Stomach (tissue), 4 donors: ENCODE measurements around the gene TGDS.

Experiments
- CTCF ChIP-seq, 7 experiments: fragments of 450-650 bp in 4 of 7; fragments of 200-600 bp in 3 of 7; sonication (generic) in 3 of 7; IDR thresholded peaks; one replicate each; pipeline ENCODE4 v1.5.1; 2016 to 2019; ENCODE audit warnings: antibody characterized with exemption in 7 of 7, control low read depth in 2 of 7, mild to moderate bottlenecking in 1 of 7
- EP300 ChIP-seq: sonication (generic); formaldehyde crosslinking; IDR thresholded peaks from one replicate; pipeline ENCODE4 v1.6.1; 2017; ENCODE audit warnings: antibody characterized with exemption
- POLR2A ChIP-seq, 4 donors: fragments of 450-650 bp; IDR thresholded peaks; one replicate each; pipeline ENCODE4 v1.6.1; 2016; ENCODE audit warnings: antibody characterized with exemption in 4 of 4, control low read depth in 2 of 4, mild to moderate bottlenecking in 1 of 4, moderate library complexity in 1 of 4
- POLR2AphosphoS5 ChIP-seq, 3 donors: sonication (generic); formaldehyde crosslinking; IDR thresholded peaks; one replicate each; pipeline ENCODE4 v1.6.1; 2016; ENCODE audit warnings: antibody characterized with exemption in 3 of 3

- TF ChIP-seq POLR2A (IDR thresholded peaks at IDR 0.05) (no peak), CTCF (IDR thresholded peaks at IDR 0.05) (no peak), POLR2AphosphoS5 (IDR thresholded peaks at IDR 0.05) (no peak), EP300 (no peak)
These were observed 37.2 kb downstream of the TGDS start for GRCh38 chr13:94558716-94559115.
